ENCODE data around the gene NID1.

- TF ChIP-seq HDAC1 (IDR thresholded peaks at IDR 0.05) = no peak
- no peak for TF ChIP-seq TBL1XR1 (IDR thresholded peaks at IDR 0.05; ENCODE audit: low read length in 2 of 2)
These were observed 110.3 kb downstream of the NID1 start for GRCh38 chr1:235954306-235955283.

All from K562 (cell line).